ENCODE measurements around the gene CNGB1. TPM values are rescaled to one million over a fixed set of nuclear protein-coding genes. Genes with fewer than 3 reads are reported as not detected.

CNGB1 gene
- total and polyA plus RNA-seq, 2 of the 13 experiments (the other 11 are each of a cell fraction or from before 2014, with no cell fraction given), result 0.02 to 0.15 TPM

- TF ChIP-seq SOX13 (IDR thresholded peaks at IDR 0.05), result 0 out of 2 replicates have a peak, but pooled peaks have one; percentile 16
- peak in 1 of 2 experiments; percentile 87; a peak in 2 of 4 replicates for TF ChIP-seq SOX13 (CRISPR knock-in tag; conservative IDR thresholded peaks at IDR 0.05 in 1 of 2, IDR thresholded peaks at IDR 0.05 in 1 of 2)
- TF ChIP-seq ZNF740 (CRISPR knock-in tag; IDR thresholded peaks at IDR 0.05), result no peak
- TF ChIP-seq STAT6 (CRISPR knock-in tag; IDR thresholded peaks at IDR 0.05; ENCODE audit: borderline replicate concordance), result no peak
- TF ChIP-seq HMG20B (CRISPR knock-in tag; conservative IDR thresholded peaks at IDR 0.05), result peak; percentile 79; the same call in 1 of the 2 replicates
- TF ChIP-seq ZMYM3 (CRISPR knock-in tag; IDR thresholded peaks at IDR 0.05), result peak; percentile 93
- TF ChIP-seq ZNF597 (CRISPR knock-in tag; IDR thresholded peaks at IDR 0.05), result no peak
- peak; percentile 58 for TF ChIP-seq PHF8 (CRISPR knock-in tag; IDR thresholded peaks at IDR 0.05)
- TF ChIP-seq ZFAT (CRISPR knock-in tag; conservative IDR thresholded peaks at IDR 0.05), result no peak
- TF ChIP-seq RARA (CRISPR knock-in tag; IDR thresholded peaks at IDR 0.05), result peak; percentile 99
- TF ChIP-seq STAG1 (CRISPR knock-in tag; IDR thresholded peaks at IDR 0.05), result peak; percentile 27; the same call in 1 of the 2 replicates
- TF ChIP-seq FOSL2 (CRISPR knock-in tag; IDR thresholded peaks at IDR 0.05), result peak; percentile 87
- TF ChIP-seq ZNF224 (CRISPR knock-in tag; IDR thresholded peaks at IDR 0.05), result no peak
- TF ChIP-seq RFX5 (IDR thresholded peaks at IDR 0.05; ENCODE audit: low read depth, low read length), result peak; percentile 27; the same call in 1 of the 2 replicates
- TF ChIP-seq CBX2 (IDR thresholded peaks at IDR 0.05; ENCODE audit: low read depth, low read length), result no peak
- TF ChIP-seq CBX2 (CRISPR knock-in tag; IDR thresholded peaks at IDR 0.05; ENCODE audit: low read depth), result peak; percentile 82; the same call in 1 of the 2 replicates
- TF ChIP-seq ZMAT3 (CRISPR knock-in tag; conservative IDR thresholded peaks at IDR 0.05), result peak; percentile 22; the same call in 1 of the 2 replicates
- no peak; the same call in 1 of the 2 replicates for TF ChIP-seq FOXJ3 (CRISPR knock-in tag; IDR thresholded peaks at IDR 0.05; ENCODE audit: borderline replicate concordance)
- TF ChIP-seq NKX3-1 (CRISPR knock-in tag; IDR thresholded peaks at IDR 0.05), result no peak
- TF ChIP-seq SIX4 (CRISPR knock-in tag; IDR thresholded peaks at IDR 0.05), result peak; percentile 100
- peak; percentile 94; the same call in 1 of the 2 replicates for TF ChIP-seq THRA (CRISPR knock-in tag; IDR thresholded peaks at IDR 0.05; ENCODE audit: borderline replicate concordance)
- TF ChIP-seq TFE3 (CRISPR knock-in tag; IDR thresholded peaks at IDR 0.05), result peak; percentile 86
- no peak for TF ChIP-seq MAFG (CRISPR knock-in tag; IDR thresholded peaks at IDR 0.05)
Observed at GRCh38 chr16:57862698-57863433, 108.1 kb downstream of the CNGB1 start (continued).

Measured in HepG2 (cell line).